Measurements from ENCODE around the gene DYNLT1. TPM values are rescaled to one million over a fixed set of nuclear protein-coding genes. Genes with fewer than 3 reads are reported as not detected.

Gene DYNLT1
- total RNA-seq, 4 donors from 2014 or later, result 40.5 to 77.9 (median 60.6) TPM

DNA sequence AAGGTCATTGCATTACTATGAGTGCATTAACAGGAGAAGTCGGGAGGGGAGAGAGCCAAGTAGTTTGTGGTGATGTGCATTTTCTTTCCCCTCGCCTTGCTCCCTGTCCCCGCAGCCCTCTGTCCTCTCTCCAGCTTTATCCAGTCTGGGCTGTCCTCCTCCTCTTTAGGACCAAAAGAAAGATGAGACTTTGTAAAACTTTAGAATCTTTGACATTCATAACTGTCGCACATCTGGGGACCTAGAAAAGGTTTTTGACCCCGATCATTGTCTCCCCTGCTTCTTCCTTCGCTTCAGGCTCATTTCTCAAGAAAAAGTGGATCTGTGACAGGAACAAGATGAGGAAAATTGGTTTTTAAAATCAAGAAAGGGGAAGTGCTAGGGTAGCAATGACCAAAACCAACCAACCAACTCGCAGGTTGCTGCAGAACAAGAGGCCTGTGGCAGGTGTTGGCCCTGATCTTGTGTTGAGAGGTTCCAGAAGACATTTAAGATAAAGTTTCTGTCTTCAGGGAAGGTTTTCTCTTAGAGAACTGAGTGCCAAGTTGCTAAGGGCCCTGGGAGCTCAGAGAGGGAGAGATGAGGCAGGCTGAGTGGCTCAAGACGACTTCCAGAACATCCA, 22.9 kb upstream of the DYNLT1 start:
- TF ChIP-seq, protein P1, sequence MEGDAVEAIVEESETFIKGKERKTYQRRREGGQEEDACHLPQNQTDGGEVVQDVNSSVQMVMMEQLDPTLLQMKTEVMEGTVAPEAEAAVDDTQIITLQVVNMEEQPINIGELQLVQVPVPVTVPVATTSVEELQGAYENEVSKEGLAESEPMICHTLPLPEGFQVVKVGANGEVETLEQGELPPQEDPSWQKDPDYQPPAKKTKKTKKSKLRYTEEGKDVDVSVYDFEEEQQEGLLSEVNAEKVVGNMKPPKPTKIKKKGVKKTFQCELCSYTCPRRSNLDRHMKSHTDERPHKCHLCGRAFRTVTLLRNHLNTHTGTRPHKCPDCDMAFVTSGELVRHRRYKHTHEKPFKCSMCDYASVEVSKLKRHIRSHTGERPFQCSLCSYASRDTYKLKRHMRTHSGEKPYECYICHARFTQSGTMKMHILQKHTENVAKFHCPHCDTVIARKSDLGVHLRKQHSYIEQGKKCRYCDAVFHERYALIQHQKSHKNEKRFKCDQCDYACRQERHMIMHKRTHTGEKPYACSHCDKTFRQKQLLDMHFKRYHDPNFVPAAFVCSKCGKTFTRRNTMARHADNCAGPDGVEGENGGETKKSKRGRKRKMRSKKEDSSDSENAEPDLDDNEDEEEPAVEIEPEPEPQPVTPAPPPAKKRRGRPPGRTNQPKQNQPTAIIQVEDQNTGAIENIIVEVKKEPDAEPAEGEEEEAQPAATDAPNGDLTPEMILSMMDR (IDR thresholded peaks at IDR 0.05; ENCODE audit: low read depth), result no peak

DNA sequence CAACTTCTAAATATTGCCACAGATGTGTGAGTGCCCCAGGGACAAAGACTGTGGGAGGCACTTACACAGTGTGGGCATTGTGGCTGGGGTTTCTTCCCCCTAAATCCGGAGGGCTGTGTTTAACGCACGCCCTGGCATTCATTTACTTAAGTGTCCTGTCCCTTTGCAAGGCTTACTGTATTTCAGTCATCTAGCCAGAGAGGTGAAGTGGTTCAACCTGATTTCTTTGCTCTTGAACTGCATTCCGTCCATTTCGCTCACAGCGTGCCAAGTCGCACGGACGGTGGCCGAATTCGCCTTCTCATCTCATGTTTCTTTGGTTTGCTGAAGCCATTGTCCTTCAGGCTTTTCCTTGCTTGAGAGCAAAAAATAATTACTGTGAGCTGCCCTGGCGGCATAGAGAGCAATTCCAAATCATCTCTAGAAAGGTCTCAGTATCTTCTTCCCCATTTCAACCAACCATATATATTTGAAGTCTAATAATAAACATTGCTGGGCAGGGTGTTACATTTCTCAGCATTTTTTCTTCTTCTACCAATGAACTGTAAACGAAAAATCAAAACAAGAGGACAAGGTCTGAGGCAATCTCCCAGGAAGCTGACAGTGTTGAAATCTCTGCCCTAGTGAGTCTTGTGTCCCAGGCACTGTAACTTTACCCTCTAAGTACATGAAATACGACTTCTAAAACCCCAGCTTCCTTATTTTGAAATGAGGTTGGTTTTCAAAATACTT, 22.3 kb upstream of the DYNLT1 start:
- TF ChIP-seq, protein P1 (IDR thresholded peaks at IDR 0.05; ENCODE audit: low read depth), result no peak

DNA sequence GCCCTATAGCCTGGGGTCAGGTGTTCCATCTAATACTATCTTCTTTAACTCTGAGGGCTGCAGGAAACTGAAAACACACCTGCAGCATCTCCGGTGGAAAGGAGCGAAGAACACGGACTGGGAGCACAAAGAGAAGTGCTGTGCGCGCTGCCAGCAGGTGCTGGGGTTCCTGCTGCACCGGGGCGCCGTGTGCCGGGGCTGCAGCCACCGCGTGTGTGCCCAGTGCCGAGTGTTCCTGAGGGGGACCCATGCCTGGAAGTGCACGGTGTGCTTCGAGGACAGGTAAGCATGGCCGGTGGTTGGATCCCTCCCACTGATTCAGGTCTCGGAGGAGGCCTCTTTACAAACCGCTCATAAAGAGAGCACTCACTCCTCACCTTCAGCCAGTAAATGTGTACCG, 20.8 kb upstream of the DYNLT1 start:
- TF ChIP-seq, protein P1 (IDR thresholded peaks at IDR 0.05; ENCODE audit: low read depth), result no peak

DNA sequence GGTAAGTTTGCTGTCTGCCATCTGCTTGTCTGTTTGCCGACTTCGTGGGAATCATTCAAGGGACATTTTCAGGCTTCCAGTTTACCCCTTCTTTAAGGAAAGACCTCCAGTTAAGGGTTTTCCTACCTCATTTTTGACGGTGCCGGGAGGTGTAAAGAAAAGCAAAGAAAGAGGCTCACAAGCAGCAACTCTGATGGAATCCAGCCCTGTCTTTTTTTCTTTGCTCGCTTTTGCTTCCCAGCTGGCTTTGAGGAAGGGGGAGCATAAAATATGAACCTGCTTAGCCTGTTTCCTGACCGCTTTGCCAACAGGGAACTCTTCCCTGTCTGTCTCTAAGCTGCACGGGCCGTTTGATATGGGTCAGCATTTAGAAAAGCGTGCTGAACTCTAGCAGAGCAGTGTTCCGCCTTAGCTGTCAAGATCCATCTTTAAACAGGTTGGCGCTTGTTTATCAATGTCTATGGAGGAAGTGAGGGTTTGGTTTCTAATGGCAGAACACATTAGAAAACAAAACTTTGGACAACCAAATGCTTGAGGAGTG, 19.2 kb upstream of the DYNLT1 start:
- TF ChIP-seq, protein P1 (IDR thresholded peaks at IDR 0.05; ENCODE audit: low read depth), result no peak

DNA sequence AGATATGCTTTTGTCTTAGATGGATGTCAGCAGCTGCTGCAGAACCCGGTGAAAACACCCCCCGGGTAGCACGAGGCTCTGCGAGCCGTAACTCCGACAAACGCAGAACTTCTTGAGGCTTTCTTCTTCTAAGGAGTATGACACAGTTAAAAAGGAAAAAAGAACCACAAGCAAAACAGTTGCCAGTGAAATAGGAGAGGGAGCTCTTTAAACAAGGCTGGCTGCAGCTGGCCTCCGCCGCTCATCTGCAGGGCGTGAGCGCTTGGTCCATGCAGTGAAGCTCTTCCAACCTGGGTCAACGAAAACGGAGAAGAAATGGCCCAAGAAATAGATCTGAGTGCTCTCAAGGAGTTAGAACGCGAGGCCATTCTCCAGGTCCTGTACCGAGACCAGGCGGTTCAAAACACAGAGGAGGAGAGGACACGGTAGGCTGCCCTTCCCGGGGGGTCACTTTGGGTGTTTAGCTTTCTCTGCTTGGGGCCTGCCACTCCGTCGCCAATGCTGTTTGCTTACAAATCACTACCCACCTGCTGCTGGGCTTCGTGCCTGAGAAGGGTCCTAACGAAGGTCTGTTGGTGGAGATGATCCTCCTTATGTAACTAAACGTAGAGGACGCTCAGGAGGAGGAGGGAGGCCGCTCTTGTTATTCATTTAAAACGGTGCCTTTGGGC, 18.5 kb upstream of the DYNLT1 start:
- TF ChIP-seq, protein P1 (IDR thresholded peaks at IDR 0.05; ENCODE audit: low read depth), result no peak

DNA sequence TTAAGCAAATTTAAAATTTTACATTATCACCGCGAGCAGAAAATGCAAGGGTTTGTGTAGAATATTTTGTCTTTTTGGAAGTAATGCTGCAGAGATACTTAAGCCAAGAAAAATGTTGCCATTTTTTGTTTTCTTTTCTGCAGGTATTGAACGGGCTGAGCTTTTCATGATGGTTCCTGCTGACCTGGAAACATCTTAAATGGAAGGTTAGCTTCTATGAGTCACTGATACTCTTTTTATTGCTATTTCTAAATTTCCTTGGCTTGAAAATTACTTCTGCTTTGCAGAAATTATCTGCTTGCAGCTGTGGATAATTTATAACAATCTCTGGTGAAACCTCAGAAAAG, 18.0 kb upstream of the DYNLT1 start:
- TF ChIP-seq, protein P1 (IDR thresholded peaks at IDR 0.05; ENCODE audit: low read depth), result no peak

DNA sequence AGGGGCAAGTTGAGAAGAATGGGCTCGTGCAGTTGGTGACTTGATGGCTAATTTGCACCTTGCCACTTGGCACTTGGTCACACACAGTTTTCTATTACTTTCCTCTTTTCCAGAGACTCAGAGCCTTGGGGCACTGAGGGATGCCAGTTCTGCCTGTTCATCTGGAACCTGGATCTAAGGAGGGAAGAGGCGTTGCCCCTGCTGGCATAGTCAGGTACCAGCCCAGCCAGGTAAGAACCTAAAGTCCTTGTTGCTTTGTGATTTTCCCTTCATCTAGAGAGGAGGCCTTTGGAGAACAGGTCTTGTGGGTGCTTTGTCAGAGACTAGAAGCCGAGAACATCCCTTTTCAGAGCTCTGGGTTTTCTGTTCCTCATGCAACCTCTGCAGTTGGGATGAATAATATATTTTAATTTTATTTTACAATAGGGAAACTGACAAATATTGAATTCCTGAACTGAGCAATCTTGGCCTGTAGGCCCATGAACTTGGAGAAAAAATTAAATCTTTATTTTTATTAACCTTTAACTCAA, 16.7 kb upstream of the DYNLT1 start:
- TF ChIP-seq, protein P1 (IDR thresholded peaks at IDR 0.05; ENCODE audit: low read depth), result no peak
